Neuron (in vitro differentiated cells): Measurements from ENCODE around the gene NEURL1.
"Not testable (repeated sequence)": the region's sequence is repeated elsewhere in the genome, so short reads cannot be mapped to it uniquely, and the experiment has no call there.

Source experiments
- H2AFZ ChIP-seq: one replicate; pipeline ENCODE4 v1.6.1; 2013; ENCODE audit warnings: low read depth, mild to moderate bottlenecking, inconsistent platforms, low read length, moderate library complexity
- H3K27me3 ChIP-seq: one replicate; pipeline ENCODE4 v1.6.1; 2013; ENCODE audit warnings: low read length; ENCODE audit not compliant: insufficient read depth
- H3K36me3 ChIP-seq: one replicate; pipeline ENCODE4 v1.6.1; 2013; ENCODE audit warnings: low read length; ENCODE audit not compliant: insufficient read depth
- H3K4me1 ChIP-seq: one replicate; pipeline ENCODE4 v1.6.1; 2013; ENCODE audit warnings: low read length; ENCODE audit not compliant: insufficient read depth
- H3K4me3 ChIP-seq: 2 replicates; pipeline ENCODE4 v1.5.1; 2013; ENCODE audit warnings: mild to moderate bottlenecking, low read length, moderate library complexity
- H3K9me3 ChIP-seq: one replicate; pipeline ENCODE4 v1.6.1; 2013; ENCODE audit warnings: low read length

The NEURL1 gene

DNA sequence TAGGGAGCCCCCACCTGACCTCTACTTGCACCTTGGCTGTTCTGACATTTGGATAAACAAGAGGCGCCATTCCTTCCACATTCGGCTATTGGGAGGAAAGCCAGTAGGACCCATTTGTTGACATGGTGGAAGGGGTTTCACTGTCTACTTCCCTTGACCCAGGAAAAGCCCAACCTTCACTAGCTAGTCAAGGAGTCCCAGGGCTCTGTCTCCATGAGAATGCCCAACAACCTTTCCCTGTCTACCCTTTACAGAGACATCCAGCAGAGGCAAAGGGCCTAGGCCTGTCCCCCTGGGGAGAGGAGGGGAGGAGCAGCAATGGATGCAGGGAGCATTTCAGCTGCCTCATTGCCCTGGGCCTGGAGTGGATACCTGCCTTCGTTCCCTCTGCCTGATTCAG lies 136.1 kb downstream of the NEURL1 start:
- Histone ChIP-seq H3K36me3 (no peaks in the 10 kb centered on the region), H3K4me3 (no peak overlapping the region), H2AFZ (no peak overlapping the region), H3K4me1 (no peaks in the 10 kb centered on the region), H3K9me3 (no peaks in the 10 kb centered on the region), H3K27me3 (no peaks in the 10 kb centered on the region)

DNA sequence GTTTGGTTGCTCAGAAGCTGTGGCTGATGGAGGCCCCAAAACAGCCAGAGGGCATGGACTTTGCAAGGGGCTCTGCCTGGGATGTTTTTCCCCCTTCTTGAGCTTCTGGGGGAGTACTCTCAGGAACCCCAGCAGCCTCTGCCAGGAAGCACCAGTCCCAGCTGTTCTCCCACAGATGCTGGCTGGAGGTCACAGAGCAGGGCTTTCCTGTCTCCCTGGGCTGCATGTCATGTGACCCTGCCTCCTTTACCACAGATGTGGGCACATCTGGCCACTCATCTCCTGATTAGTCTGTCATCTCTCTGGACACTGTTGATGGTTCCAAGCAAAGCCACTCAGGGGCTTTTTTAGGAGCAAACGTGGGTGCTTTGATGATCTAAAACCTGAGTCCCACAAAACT lies 136.7 kb downstream of the NEURL1 start:
- H2AFZ ChIP-seq = no peak overlapping the region
- H3K9me3 ChIP-seq = no peaks in the 10 kb centered on the region
- no peak overlapping the region for H3K4me3 ChIP-seq
- H3K27me3 ChIP-seq = no peaks in the 10 kb centered on the region
- no peaks in the 10 kb centered on the region for H3K4me1 ChIP-seq
- H3K36me3 ChIP-seq = no peaks in the 10 kb centered on the region

DNA sequence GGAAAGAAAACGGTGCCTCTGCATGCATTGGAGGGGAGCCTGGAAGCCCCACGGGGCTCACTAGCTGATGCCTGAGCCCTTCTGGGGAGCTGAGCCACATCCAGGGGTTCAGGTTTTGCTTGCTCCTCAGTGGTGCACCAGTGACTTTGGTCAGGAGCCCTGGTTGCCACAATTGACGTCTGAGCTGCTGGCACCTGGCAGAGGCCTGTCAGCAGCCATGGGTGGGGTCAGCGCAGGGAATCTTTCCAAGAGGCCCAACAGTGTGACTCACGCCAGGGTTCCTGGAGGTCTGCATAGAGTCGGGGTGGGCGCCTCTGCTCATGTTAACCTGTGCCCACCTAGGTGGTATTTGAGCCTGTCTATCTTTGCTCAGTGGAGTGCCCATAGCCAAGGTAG lies 138.7 kb downstream of the NEURL1 start:
- peaks cover 3% of the 10 kb centered on the region for H3K4me1 ChIP-seq
- no peaks in the 10 kb centered on the region for H3K27me3 ChIP-seq
- no peaks in the 10 kb centered on the region for H3K9me3 ChIP-seq
- no peaks in the 10 kb centered on the region for H3K36me3 ChIP-seq
- no peak overlapping the region for H3K4me3 ChIP-seq
- no peak overlapping the region for H2AFZ ChIP-seq

- not testable (repeated sequence) for H2AFZ ChIP-seq, H3K36me3 ChIP-seq, H3K4me3 ChIP-seq, H3K9me3 ChIP-seq, H3K4me1 ChIP-seq, H3K27me3 ChIP-seq
Measured at GRCh38 chr10:103632871-103633270, 139.4 kb downstream of the NEURL1 start.

DNA sequence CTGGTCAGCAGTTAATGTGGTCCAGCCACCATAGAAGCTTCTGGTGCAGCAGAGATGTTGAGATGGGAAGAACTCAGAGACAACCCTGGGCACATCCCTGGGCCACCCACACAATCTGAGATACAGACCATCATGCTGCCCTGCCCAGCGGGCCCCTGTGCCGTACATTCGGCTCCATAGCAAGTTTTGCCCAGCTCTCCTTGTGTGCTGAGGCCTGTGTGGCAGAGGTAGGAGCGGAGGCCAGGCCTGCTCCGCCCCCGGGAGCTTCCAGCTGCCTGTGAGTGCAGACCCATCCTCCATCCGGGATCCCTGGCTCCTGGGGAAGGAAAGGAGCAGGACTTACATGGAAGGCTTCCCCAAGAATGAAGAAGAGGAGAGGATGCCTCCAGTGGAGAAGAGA lies 140.3 kb downstream of the NEURL1 start:
- Histone ChIP-seq H3K4me1 (peaks cover 3% of the 10 kb centered on the region), H3K4me3 (no peak overlapping the region), H2AFZ (no peak overlapping the region), H3K36me3 (no peaks in the 10 kb centered on the region), H3K9me3 (no peaks in the 10 kb centered on the region), H3K27me3 (no peaks in the 10 kb centered on the region)

DNA sequence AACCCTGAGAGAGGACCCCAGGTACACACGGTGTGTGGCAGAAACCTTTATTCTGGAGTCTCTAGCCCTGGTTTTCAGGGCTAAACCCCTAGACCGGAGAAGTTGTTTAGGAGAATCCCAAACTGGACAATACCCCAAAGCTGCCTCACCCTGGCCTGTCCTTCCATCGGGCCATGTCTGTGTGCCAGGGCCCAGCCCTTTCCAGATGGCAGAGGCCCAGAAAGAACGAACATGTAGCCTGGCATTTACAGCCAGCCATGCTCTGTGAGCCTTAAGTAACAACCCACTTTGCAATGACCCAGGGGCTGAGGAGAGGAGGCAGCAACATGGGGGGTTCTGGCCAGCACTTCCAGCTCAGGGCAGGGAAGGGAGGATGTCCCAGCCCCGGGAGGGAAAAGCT lies 142.1 kb downstream of the NEURL1 start:
- H3K9me3 ChIP-seq = no peaks in the 10 kb centered on the region
- no peaks in the 10 kb centered on the region for H3K27me3 ChIP-seq
- no peaks in the 10 kb centered on the region for H3K36me3 ChIP-seq
- H3K4me3 ChIP-seq = no peak overlapping the region
- no peak overlapping the region for H2AFZ ChIP-seq
- H3K4me1 ChIP-seq = peaks cover 3% of the 10 kb centered on the region

- H3K4me1 ChIP-seq = peaks cover 3% of the 10 kb centered on the region
- H3K27me3 ChIP-seq = no peaks in the 10 kb centered on the region
- H3K36me3 ChIP-seq = no peaks in the 10 kb centered on the region
- no peaks in the 10 kb centered on the region for H3K9me3 ChIP-seq
- no peak overlapping the region for H3K4me3 ChIP-seq
- no peak overlapping the region for H2AFZ ChIP-seq
Measured at GRCh38 chr10:103636492-103636891, 143.0 kb downstream of the NEURL1 start.

DNA sequence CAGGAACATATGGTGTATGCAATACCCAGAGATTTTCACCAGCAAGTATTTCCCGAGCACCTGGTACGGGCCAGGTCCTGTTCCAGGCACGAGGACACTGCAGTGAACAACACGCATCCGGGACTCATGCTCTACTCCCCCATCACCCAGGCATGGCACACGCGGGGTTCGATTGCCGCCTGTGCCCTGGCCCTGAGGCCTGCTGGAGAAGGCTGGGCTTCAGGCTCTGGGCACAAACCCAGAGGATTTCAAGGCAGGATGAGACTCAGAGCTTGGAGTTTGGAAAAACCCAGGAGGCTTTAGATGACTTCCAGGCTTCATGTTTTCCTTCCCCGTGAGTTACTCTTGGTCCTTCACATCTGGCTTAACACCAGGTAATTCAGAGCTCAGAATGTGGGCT lies 143.5 kb downstream of the NEURL1 start:
- no peak overlapping the region for H3K4me3 ChIP-seq
- H3K4me1 ChIP-seq = peaks cover 3% of the 10 kb centered on the region
- H2AFZ ChIP-seq = no peak overlapping the region
- H3K9me3 ChIP-seq = no peaks in the 10 kb centered on the region
- no peaks in the 10 kb centered on the region for H3K36me3 ChIP-seq
- H3K27me3 ChIP-seq = no peaks in the 10 kb centered on the region

- Histone ChIP-seq H3K9me3 (no peaks in the 10 kb centered on the region), H3K4me1 (peaks cover 7% of the 10 kb centered on the region), H2AFZ (no peak overlapping the region), H3K36me3 (no peaks in the 10 kb centered on the region), H3K4me3 (no peak overlapping the region), H3K27me3 (no peaks in the 10 kb centered on the region)
Measured at GRCh38 chr10:103637927-103638557, 144.5 kb downstream of the NEURL1 start.

GRCh38 chr10:103638948-103639347 lies 145.4 kb downstream of the NEURL1 start:
- Histone ChIP-seq H3K36me3 (no peaks in the 10 kb centered on the region), H2AFZ (no peak overlapping the region), H3K4me1 (peaks cover 7% of the 10 kb centered on the region), H3K27me3 (no peaks in the 10 kb centered on the region), H3K4me3 (no peak overlapping the region), H3K9me3 (no peaks in the 10 kb centered on the region)

DNA sequence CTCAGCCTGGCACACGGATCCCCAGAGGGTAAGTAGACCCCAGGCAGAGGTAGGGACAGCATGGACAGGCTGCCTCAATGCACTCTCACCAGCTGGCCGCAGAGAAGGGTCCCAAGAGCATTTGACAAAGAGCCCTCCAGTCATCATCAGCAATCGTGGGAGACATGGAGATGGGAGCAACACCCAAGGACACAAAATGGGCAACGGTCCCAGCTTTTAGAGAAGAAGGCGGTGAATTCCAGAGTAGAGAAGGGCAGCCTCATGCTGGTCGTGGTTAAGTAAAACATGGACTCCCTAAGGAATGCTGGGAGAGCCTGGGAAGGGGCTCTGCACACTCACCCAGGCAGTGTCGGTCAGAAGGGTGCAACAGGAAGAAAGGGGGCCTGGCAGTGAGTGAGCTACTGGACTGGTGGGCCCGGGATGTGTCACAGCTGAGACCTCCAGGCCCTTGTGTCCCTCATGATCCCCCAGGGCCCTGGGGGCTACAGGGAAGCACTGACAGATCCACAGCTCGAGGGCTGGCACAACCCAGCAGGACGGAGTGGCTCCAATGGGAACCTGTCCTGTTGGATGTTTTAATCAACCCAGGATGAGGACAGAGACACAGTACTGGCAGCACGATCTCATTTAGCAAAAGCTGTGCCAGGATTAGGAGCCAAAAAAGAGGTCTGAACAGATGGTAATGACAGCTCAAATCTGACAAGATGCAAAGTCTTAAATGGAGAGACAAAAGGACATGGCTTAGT lies 147.1 kb downstream of the NEURL1 start:
- Histone ChIP-seq H3K9me3 (no peaks in the 10 kb centered on the region), H2AFZ (no peak overlapping the region), H3K27me3 (no peaks in the 10 kb centered on the region), H3K4me3 (no peak overlapping the region), H3K36me3 (no peaks in the 10 kb centered on the region), H3K4me1 (peaks cover 7% of the 10 kb centered on the region)

- Histone ChIP-seq H3K36me3 (no peaks in the 10 kb centered on the region), H3K9me3 (no peaks in the 10 kb centered on the region)
Measured at GRCh38 chr10:103641326-103641725, 147.8 kb downstream of the NEURL1 start.

More at GRCh38 chr10:103641326-103641725, 147.8 kb downstream of the NEURL1 start:
- Histone ChIP-seq H2AFZ (no peak overlapping the region), H3K4me3 (no peak overlapping the region), H3K4me1 (peaks cover 7% of the 10 kb centered on the region), H3K27me3 (no peaks in the 10 kb centered on the region)
